GM19324 (cell line): Measurements from ENCODE around the gene PIP5K1A.

Experiments used
- ATAC-seq: cut with Tn5 transposase; IDR thresholded peaks from one replicate; pipeline ENCODE4 v1.9.1; 2021; ENCODE audit warnings: mild to moderate bottlenecking, moderate library complexity; ENCODE audit not compliant: unreplicated experiment, low FRiP score

The PIP5K1A gene

GRCh38 chr1:151287341-151287699, 89.0 kb downstream of the PIP5K1A start:
- ATAC-seq, result no peak

- ATAC-seq, result no peak
Measured at GRCh38 chr1:151287767-151288500, 89.6 kb downstream of the PIP5K1A start.

GRCh38 chr1:151288502-151288901, 90.2 kb downstream of the PIP5K1A start:
- ATAC-seq, result no peak

- no peak for ATAC-seq
Measured at GRCh38 chr1:151289080-151289935, 91.0 kb downstream of the PIP5K1A start.

GRCh38 chr1:151289991-151290708, 91.8 kb downstream of the PIP5K1A start:
- ATAC-seq, result no peak

GRCh38 chr1:151290709-151291303, 92.5 kb downstream of the PIP5K1A start:
- ATAC-seq, result no peak

- ATAC-seq, result no peak
Measured at GRCh38 chr1:151292207-151293030, 94.1 kb downstream of the PIP5K1A start.

GRCh38 chr1:151293093-151293492, 94.7 kb downstream of the PIP5K1A start:
- no peak for ATAC-seq

GRCh38 chr1:151294742-151295462, 96.5 kb downstream of the PIP5K1A start:
- ATAC-seq, result no peak
